H1 (cell line): ENCODE results near the gene LRRC26.

Experiments
- CBX8 ChIP-seq: fragments of 300-800, 300-1000 bp; sonication (generic); IDR thresholded peaks from 2 replicates; pipeline ENCODE4 v1.7.1; 2016; ENCODE audit warnings: low read depth, low read length, borderline replicate concordance
- CREB1 ChIP-seq: IDR thresholded peaks from 2 replicates; pipeline ENCODE4 v1.6.1; 2012; ENCODE audit warnings: inconsistent platforms
- CTCF ChIP-seq, 3 experiments: IDR thresholded peaks; 1 replicate in 2 of 3; 2 replicates in 1 of 3; pipeline versions ENCODE4 v1.5.1 to v1.6.1; 2011; ENCODE audit warnings: low read length in 3 of 3, mild to moderate bottlenecking in 3 of 3, inconsistent platforms in 2 of 3, low read depth in 1 of 3, moderate library complexity in 1 of 3; ENCODE audit not compliant: insufficient read depth in 1 of 3; ENCODE audit errors: control extremely low read depth in 1 of 3
- EZH2 ChIP-seq: fragments of 200-600 bp; sonication (generic); IDR thresholded peaks from 2 replicates; pipeline ENCODE4 v1.7.1; 2012; ENCODE audit warnings: low read depth, mild to moderate bottlenecking, moderate library complexity, low read length, inconsistent platforms; ENCODE audit not compliant: severe bottlenecking
- GTF2F1 ChIP-seq: IDR thresholded peaks from 2 replicates; pipeline ENCODE4 v1.6.1; 2012; ENCODE audit warnings: low read depth, low read length, improper control_type of control experiment, borderline replicate concordance
- KDM5A ChIP-seq: fragments of 200-600 bp; IDR thresholded peaks from 2 replicates; pipeline ENCODE4 v1.7.1; 2012; ENCODE audit warnings: mild to moderate bottlenecking, low read length, inconsistent platforms, mixed read lengths
- MAX ChIP-seq: IDR thresholded peaks from 2 replicates; pipeline ENCODE4 v1.6.1; 2012; ENCODE audit warnings: inconsistent platforms
- NRF1 ChIP-seq: IDR thresholded peaks from 2 replicates; pipeline ENCODE4 v1.6.1; 2011; ENCODE audit warnings: mild to moderate bottlenecking, low read depth, low read length, improper control_type of control experiment
- POLR2A ChIP-seq, 2 experiments: IDR thresholded peaks; 1 replicate in 1 of 2; 2 replicates in 1 of 2; pipeline ENCODE4 v1.6.1; 2011; ENCODE audit warnings: low read depth in 2 of 2, low read length in 2 of 2, mild to moderate bottlenecking in 2 of 2; ENCODE audit errors: control extremely low read depth in 1 of 2
- POLR2AphosphoS5 ChIP-seq: IDR thresholded peaks from 2 replicates; pipeline ENCODE4 v1.6.1; 2011; ENCODE audit warnings: low read depth, low read length
- RFX5 ChIP-seq: IDR thresholded peaks from 2 replicates; pipeline ENCODE4 v1.6.1; 2011; ENCODE audit warnings: low read depth, low read length, improper control_type of control experiment, borderline replicate concordance
- RNF2 ChIP-seq: fragments of 200-900, 300-1000 bp; sonication (generic); IDR thresholded peaks from 2 replicates; pipeline ENCODE4 v1.7.1; 2016; ENCODE audit warnings: borderline replicate concordance, low read depth, mild to moderate bottlenecking, antibody characterized with exemption, low read length; ENCODE audit not compliant: poor library complexity, severe bottlenecking; ENCODE audit errors: missing control alignments
- RXRA ChIP-seq: IDR thresholded peaks from 2 replicates; pipeline ENCODE4 v1.6.1; 2011; ENCODE audit warnings: low read depth, mild to moderate bottlenecking, low read length, moderate library complexity; ENCODE audit not compliant: insufficient read depth
- SIX5 ChIP-seq: IDR thresholded peaks from 2 replicates; pipeline ENCODE4 v1.6.1; 2011; ENCODE audit warnings: mild to moderate bottlenecking, low read depth, low read length

- TF ChIP-seq RFX5 (no peak), CTCF (IDR thresholded peaks at IDR 0.05; ENCODE audit: control extremely low read depth in 1 of 3, insufficient read depth in 1 of 3, low read depth in 1 of 3, low read length in 3 of 3) (no peak), CREB1 (no peak), EZH2 (no peak), POLR2A (IDR thresholded peaks at IDR 0.05; ENCODE audit: control extremely low read depth in 1 of 2, low read depth in 2 of 2, low read length in 2 of 2) (no peak), MAX (no peak), NRF1 (no peak), RXRA (no peak), POLR2AphosphoS5 (no peak), CBX8 (no peak), RNF2 (no peak), SIX5 (no peak), GTF2F1 (no peak), KDM5A (no peak)
These were observed 1.5 kb upstream of the LRRC26 start for GRCh38 chr9:137171149-137171900.
